Dermis microvascular lymphatic vessel endothelial cell (primary cell): Measurements from ENCODE around the gene CENPT. TPM values are rescaled to one million over a fixed set of nuclear protein-coding genes. Genes with fewer than 3 reads are reported as not detected.
A peak's percentile ranks its signal among the peaks of the same experiment; 100 is the strongest.
"Not testable (repeated sequence)": the region's sequence is repeated elsewhere in the genome, so short reads cannot be mapped to it uniquely, and the experiment has no call there.

ENCODE experiments used
- DNase-seq, 2 donors: peaks; one replicate each; pipeline versions ENCODE4 v3.0.0 to v3.0.0-alpha.2; 2010; ENCODE audit warnings: low read depth in 2 of 2
- total RNA-seq: library from RNA; depleted of rRNA; stranded (reverse); fragments of >200 nt; gene quantifications from 2 replicates; pipeline ENCODE4 v1.2.1, GENCODE V29; 2014

CENPT gene
- total RNA-seq, 1 donor from 2014 or later: 14.5 TPM

DNA sequence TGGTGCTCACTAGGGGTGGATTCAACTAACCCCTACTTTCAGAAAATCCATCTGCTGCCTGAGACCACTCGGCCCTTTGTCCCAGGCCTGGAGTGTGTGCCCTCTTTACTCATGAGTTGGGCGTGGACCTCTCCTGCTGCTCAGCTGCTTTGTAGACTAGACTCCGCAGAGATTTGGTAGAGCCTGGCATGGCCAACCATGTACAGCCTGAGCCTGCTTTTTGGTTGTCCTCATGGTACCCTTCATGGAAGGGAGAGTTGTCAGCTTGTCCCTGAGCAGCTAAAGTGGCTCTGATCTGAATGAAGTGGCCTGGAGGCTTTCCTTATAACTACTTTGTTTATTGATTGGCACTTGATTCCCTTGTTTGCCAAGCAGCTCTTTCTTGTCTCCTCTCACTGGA, 26.9 kb upstream of the CENPT start:
- no peak for DNase-seq

DNA sequence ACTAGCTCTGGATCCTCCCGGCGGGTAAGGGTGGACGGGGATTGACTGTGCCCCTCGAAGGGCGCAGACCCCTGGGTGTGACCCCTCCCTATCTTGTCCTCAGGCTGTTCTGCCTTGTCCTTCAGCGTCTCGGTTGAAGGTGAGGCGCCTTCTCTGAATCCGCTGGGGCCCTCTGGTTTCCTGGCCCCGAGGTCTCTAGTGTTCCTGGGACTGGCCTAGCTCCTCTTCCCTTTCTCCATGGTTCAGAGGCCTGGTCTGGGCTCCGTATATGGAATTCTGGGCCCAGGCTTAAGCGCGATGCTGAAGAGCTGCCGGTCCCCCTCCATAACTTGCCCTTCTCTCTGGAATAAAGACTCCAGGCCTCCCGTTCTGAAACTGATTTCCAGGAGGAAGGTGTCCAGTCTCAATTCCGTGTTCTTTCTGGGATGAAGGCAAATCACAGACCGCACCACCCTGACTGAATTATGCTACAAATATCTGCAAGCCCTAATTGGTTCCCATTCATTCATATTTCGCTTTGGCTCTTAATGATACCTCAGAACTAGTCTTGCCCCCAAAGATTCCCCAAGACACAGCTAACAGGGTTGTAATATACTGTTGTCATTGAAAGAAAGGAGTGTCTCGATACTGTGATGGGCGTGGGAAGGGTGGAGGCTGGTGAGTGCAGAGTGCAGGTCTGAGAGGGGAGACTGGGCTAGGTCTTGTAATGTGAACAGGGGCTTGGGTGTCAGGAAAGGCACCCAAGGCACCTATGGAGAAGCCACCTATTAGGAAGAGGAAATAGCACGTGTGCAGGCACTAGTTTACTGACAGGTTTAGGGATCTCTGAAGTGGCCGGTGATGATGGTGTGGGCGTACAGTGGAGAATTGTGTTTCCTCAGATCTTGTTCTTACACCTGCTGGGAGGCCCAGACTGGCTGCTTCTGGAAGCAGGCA, 26.2 kb upstream of the CENPT start:
- DNase-seq: no peak

DNA sequence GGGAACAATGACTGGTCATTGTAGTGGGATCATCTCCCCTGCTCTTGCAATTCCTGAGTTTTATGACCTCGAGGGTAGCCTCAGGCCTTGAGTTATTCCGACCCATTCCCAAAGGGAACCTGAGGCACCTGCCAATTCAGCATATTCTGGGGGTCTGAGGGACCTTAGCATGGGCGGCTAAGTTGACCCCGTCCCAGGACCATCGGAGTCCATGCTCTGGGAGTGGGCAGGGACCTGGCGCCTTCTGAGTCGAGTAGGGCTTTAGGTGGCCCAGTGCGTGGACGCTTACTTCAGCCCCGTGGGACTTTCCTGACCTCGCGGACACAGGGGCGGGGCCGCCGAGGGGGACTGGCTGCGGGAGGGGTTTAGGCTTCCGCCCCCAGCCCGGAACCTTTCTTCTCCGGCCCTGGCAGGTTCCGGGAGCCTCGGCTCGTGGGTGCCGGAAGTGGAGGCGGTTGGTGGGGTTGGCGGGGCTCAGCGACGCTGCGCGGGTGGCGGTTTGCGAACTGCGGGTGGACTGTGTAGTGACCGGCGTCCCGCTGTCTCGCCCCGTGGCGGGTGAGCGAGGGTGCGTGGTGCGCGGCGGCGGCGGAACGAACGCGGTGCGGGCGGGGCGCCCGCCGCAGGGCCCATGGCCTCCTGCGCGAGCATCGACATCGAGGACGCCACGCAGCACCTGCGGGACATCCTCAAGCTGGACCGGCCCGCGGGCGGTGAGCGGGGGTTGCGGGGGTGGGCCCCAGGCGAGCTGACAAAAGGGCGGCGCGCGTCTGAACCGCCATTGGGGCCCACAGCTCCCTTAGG, 25.3 kb upstream of the CENPT start, which contains the start of gene EDC4:
EDC4 (plus strand) TSS at position 422 of the 804 bp plus-strand sequence; CDS start at position 632, 210 bp downstream.
- DNase-seq: peak; percentile 74 to 88

DNA sequence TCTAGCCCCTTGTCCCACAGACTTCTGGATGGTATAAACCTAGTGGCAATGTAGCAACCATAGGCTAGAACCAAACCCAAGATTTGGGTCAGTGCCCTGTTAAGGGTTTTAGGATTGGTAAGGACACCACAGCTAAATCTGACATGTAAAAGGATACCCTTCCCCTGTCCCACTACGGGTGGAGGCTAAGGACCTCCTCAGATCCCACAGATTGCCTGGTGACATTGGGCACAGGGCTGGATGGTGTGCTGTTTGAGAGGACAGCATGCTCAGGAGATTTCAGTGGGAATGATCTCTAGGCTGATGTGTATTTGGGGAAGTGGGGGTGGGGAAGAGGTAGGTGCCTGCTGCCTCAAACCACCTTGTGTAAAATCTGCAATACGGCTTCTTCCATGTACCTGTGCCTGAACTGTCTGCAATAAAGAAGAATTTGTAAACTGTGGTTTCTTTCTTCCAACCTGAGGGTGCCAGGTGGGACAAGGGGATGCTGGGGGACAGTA, 24.7 kb upstream of the CENPT start:
- DNase-seq: no peak

DNA sequence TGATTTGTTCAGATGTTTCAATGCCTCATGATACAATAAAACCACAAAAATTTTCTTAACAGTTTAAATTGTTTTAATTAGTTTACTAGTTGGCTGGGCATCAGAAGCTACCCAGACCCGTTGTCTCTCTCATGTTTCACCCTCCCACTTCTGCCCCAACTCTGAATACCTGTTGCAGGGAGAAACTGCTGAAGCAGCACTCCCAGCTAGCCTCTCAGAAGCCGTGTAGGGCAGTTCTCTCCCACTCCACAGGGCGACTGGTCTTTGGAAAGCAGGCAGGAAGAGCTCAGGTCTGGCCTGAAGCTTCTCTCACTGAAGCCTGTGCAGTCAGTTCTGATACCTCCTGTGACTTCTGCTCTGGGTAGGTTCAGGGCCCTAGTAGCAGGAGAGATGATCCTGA, 23.8 kb upstream of the CENPT start:
- DNase-seq: no peak

DNA sequence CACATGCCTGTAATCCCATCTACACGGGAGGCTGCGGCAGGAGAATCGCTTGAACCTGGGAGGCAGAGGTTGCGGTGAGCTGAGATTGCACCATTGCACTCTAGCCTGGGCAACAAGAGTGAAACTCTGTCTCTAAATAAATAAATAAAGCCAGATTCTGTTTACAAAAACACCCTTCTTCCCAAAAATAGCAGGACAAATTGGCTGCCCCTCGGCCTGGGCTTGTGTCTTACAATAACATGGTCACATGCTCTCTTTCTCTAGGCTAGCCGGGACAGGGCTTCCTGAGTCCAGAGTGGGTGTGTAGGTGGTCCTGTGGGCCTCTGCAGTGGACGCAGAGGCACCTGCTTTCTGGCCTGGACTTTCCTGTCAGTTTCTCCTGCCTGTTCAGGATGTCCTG, 22.2 kb upstream of the CENPT start:
- DNase-seq: no peak

DNA sequence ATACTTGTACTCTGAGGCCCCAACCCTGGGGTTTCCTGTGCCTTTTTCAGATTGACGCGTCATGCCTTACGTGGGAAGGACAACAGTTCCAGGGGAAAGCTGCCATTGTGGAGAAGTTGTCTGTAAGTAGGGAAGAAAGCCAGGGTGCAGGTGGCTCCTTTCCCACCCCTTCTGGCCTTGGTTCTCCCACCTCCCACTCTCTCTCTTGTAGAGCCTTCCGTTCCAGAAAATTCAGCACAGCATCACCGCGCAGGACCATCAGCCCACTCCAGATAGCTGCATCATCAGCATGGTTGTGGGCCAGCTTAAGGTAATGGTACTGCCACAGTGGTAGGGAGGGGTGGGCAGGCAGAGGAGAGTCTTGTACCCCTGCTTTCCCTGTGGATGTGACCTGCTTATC, 20.8 kb upstream of the CENPT start:
- no peak for DNase-seq

DNA sequence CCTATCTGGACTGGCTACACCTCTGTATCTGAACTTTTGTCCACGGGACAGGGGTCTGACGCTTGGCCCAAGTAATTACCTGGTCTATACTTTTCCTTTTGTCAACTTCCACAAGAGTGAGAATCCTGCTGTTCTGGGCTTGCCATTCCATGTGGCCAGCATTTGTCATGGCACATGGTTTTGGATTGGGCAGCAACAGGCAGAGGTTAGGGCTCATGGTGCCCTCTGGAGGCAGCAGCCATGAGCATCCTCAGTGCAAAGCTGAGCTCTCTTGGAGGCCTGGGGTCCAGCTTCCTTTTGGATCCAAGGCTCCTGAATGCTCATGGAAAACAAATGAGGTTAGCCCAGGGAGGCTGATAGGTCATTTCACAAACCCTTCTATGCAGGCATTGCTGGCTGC, 17.8 kb upstream of the CENPT start:
- peak in 1 of 2 donors; percentile 63 for DNase-seq

DNA sequence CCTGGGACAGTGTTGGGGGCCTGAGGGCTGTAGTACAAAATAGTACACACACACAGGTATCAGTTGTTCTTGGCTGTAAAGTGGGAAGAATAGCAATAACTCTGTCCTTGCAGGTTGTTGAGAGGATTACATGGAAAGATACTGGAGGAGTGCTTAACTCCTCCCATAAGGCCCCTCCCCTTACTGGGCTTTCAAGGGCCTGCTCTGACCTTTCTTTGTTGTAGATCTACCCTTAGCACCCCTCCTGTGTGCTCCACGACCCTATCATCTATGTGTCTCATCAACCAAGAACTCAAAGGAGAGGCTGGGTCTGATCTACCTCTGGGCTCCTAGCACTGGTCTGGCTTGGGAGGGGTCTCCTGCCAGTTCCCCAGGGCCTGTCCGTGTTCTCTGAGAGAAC, 17.1 kb upstream of the CENPT start:
- DNase-seq: no peak

DNA sequence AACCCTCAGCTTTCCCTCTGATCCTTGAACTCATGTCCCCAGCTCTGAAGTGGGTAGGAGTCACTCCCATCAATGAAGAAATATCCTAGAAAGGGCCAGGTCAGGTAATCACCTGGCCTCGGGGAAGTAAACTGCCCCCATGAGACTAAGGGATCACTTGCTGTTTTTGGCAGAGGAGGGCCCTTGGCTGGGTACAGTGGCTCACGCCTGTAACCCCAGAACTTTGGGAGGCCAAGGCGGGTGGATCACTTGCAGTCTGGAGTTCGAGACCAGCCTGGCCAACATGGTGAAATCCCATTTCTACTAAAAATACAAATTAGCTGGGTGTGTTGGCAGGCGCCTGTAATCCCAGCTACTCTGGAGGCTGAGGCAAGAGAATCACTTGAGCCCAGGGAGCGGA, 16.6 kb upstream of the CENPT start:
- not testable (repeated sequence) for DNase-seq

DNA sequence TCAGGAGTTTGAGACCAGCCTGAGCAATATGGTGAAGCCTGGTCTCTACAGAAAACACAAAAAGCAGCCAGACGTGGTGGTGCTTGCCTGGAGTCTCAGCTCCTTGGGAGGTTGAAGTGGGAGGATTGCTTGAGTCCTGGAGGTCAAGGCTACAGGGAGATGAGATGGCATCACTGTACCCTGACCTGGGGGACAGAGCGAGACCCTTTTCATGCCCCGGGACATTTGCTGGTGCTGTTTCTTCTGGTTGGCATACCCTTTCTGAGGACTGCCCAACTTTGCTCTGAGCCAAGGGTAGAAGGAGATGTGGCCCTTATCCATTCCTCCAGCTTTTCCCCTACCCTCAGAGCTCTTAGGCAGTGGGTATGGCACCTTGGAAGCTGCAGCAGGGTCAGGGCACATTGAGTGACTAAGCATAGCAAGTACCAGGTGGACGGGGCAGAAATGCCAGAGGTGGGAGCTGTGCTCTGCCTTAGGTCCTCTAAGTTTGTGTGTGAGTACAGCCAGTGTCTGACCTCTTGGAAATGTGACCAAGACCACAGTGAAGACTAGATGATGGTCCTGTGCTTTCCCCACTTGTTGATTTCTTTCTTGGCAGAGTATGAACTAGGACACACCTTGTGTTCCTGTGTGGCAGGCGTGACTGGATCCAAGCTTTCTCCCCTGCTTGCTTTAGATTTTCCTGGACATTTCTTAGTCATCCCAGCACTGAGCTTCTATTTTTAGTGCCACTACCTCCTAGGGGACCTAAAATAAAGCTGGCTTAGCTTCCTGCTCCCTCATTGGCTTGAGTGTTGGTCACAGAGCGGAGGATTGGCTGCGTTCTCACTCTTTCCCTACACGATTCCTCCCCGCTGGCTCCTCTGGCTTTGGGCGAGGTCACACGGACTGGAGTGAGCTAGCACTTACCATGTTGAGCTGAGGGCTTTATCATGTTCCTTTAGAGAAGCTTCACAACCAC, 15.4 kb upstream of the CENPT start:
- peak in 1 of 2 donors; percentile 49 for DNase-seq

DNA sequence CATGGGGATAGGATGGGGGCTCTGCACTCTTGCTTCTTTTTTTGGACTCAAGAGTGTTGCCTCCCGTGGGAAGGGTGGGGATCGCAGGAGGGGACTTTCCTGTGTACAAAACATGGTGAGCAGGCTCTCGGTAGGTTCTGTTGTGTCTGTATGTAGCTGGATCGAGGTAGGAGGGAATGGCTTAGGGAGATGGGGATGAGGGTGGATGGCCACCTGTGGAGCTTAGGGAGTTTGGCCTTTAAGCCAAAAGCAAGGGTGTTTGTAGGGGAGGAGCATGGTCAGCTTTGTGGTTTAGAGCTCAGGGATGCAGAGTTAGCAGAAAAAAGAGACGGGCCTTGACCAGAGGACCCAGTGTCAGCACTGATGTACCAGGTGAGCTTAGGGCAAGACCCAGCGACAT, 14.4 kb upstream of the CENPT start:
- no peak for DNase-seq

DNA sequence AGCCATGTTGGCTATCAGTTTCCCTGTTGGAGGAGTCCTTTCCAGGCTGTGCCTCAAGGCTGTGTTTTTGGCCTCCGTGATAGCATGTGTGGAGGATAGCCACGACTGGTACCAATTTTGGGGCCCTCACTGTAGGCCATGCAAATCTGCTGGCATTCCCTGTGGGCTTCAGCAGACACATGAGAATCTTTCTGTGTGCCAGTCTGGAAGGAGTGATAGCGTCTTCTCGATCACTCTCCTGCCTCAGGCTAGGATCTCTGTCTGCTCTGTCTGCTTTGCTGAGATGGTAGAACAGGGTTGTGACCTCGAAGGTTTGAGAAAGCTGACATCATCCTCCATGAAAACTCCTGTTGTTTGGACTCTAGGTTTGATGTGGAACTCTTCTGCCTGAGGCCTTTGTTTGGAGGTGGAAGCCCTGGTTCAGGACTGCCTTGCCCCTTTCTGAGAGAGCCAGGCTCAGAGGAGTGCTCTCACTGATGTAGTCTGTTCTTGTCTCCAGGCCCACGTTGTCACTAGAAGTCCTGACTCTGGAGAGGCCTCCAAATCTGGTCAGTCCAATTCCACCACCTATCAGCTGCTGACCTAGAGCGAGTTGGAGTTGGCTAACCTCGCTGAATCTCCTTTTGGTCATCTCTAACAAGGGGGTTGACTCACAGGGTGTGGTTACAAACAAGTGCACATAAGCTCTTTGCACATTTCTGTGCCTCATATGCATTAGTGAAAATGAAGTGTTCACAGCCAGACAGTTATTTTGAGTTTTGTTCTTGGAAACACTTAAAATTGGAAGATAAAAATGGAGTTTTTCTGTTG, 13.3 kb upstream of the CENPT start:
- no peak for DNase-seq

DNA sequence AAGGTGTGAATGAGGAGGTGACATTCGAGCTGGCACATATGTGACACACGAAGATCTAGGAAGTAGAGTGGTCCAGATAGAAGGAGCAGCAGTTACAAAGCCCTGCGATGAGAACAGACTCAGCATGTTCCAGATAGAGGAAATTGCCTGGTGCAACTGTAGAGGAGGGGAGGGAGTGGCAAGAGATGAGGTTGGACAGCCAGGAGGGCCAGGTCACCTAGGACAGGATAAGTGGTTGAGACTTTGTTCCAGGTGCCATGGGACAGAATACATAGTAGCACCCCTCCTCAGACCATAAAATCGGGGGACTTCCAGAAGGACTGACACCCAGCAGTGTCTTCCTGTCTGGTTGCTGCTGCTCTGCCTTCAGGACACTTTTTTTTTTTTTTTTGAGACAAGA, 11.0 kb upstream of the CENPT start:
- DNase-seq: no peak

DNA sequence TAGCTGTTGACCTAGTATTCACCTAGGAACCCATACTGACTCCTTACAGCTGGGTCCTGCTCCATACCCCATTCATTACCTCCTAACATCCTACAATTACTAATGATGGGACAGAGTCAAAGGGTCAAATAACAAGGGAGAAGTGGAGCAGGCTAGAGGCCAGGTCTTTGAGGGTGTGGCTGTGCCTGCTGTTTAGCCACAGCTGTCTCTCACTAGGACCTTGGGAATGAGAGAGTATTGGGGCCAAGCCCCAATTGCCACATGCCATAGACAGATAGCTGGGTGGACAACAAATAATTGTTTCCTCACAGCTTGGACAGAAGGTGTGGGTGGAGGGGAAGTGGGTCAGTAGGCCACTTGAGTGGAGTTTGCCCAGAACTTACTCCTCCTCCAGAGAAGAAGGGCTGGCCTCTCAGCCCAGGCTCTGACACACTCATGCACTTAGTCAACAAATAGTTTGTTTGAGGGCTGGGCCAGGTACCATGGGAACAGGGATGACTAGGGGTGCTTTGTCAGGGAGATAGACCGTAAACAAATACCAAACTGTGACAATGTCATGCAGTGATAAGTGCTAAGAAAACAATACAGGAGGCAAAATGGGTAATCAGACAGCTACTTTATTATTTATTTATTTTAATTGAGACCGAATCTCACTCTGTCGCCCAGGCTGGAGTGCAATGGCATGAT, 10.2 kb upstream of the CENPT start:
- DNase-seq: peak; percentile 85 to 95

DNA sequence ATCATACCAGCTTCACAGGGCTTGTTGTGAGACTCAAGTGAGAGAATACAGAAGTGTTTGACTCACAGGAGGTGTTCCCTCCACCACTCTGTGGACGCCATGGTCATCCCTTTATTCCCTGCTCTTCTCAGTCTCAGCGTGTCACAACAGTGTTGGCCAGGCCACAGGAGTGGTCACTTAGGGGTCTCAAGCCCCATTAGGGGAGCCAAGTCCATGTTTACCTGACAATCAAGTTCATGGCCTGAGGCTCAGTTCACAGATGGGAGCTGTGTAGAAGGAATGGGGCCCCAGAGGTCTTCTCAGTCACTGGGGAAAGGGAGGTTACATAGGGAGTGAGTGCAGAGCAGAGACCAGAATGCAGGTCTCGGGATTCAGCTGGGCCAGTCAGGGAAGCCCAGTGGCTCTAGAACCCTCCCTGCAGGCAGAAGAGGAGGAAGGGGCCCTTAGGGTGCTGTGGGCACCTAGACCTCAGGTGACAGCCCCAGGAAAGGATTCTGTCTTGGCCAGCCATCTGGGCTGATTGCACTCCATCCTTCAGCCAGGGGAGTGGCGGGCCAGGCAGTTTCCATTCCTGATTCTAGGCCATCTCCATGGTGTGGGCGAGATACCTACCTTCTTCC, 9.5 kb upstream of the CENPT start:
- no peak for DNase-seq

DNA sequence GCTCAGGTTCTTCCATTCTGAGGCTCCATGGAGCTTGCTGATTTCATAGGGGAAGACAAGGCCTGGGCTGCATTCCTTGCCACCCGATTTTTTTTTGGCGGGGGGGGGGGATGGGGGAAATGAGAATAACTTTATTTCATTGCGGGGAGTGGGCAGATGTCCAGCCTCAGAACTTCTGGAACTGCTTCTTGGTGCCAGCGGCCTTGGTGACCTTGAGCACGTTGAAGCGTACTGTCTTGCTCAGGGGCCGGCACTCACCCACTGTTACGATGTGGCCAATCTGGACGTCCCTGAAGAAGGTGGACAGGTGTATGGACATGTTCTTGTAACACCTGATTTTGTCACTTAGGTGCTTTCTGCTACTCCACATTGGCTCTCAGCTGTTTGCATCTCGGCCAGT, 8.3 kb upstream of the CENPT start:
- DNase-seq: no peak

DNA sequence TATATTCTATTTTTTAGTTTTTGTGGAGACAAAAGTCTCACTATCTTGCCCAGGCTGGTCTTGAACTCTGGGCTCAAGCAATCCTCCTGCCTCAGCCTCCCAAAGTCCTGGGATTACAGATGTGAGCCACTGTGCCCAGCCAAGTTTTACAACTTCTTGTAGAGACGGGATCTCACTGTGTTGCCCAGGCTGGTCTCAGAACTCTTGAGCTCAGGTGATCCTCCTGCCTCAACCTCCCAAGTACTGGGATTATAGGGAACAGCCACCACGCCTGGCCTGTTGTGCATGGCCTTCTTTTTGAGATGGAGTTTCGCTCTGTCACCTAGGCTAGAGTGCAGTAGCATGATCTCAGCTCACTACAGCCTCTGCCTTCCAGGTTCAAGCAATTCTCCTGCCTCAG, 6.2 kb upstream of the CENPT start:
- no peak for DNase-seq

DNA sequence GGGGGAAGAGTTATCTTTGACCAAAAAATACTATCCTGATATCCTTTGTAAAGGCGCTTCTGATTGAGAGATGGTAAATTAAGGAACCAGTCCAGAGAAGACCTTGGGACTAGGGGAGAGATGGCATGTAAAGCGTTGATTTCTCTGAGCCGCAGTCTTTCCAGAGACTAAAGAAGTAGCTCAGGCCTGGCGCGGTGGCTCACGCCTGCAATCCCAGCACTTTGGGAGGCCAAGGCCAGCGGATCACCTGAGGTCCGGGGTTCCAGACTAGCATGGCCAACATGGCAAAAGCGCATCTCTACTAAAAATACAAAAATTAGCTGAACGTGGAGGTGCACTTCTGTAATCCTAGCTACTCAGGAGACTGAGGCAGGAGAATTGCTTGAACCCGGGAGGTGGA, 625 bp upstream of the CENPT start:
- no peak for DNase-seq
